ENCODE measurements around the gene TRIM28. TPM values are rescaled to one million over a fixed set of nuclear protein-coding genes. Genes with fewer than 3 reads are reported as not detected.
A peak's percentile ranks its signal among the peaks of the same experiment; 100 is the strongest.

TRIM28 gene
- total and polyA plus RNA-seq, 9 of the 15 experiments (the other 6 are each of a cell fraction or from before 2014, with no cell fraction given) = 12.1 to 797 (median 490) TPM

DNA sequence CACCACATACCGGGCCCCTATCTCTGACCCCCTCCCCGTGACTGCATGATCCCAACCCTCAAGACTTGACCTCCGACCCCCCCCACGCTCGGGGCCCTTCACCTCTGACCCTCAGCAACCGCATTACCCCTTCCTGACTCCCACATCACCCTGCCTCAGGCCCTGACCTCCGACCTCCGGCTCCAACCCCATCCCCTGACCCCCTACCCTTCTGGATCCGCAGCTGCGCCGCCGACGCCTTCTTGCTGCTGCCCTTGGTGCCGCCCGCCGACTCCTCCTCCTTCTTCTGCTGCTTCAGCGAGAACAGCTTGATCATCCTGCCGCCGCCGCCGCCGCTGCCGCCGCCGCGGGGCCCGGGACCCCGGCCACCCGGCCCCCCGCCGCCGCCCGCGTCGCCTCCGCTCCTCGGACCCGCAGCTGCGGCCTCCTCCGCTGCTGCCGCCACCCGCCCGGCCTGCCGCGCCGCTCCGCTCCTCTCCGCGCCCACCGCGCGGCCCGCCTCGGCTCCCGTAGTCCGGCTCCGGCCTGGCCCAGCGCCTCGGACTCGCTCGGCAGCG lies 14.3 kb downstream of the TRIM28 start, which contains the start of gene UBE2M (continued):
- TF ChIP-seq TAF9B (IDR thresholded peaks at IDR 0.05; ENCODE audit: partially characterized antibody) (no peak), ZNF780A (CRISPR knock-in tag; IDR thresholded peaks at IDR 0.05) (no peak), ZNF12 (CRISPR knock-in tag; IDR thresholded peaks at IDR 0.05) (no peak), ELF4 (CRISPR knock-in tag; IDR thresholded peaks at IDR 0.05) (no peak), ZNF436 (CRISPR knock-in tag; IDR thresholded peaks at IDR 0.05) (no peak), NFRKB (IDR thresholded peaks at IDR 0.05; ENCODE audit: low read depth) (peak; percentile 20; the same call in 1 of the 2 replicates), NFE2L1 (tag; IDR thresholded peaks at IDR 0.05; ENCODE audit: borderline replicate concordance, low read depth) (no peak), U2AF2 (optimal IDR thresholded peaks at IDR 0.05; ENCODE audit: low read depth, low read length) (no peak), ZZZ3 (IDR thresholded peaks at IDR 0.05) (no peak), RB1 (IDR thresholded peaks at IDR 0.05; ENCODE audit: low read depth) (no peak), NFE2 (IDR thresholded peaks at IDR 0.05; ENCODE audit: low read depth) (no peak), ILK (tag; IDR thresholded peaks at IDR 0.05; ENCODE audit: borderline replicate concordance, low read depth) (no peak), ILF3 (IDR thresholded peaks at IDR 0.05; ENCODE audit: borderline replicate concordance) (no peak), RBM22 (IDR thresholded peaks at IDR 0.05; ENCODE audit: low read depth, low read length, poor library complexity, severe bottlenecking) (no peak), ZBTB17 (CRISPR knock-in tag; IDR thresholded peaks at IDR 0.05) (no peak), ZNF197 (CRISPR knock-in tag; IDR thresholded peaks at IDR 0.05; ENCODE audit: low read depth) (no peak), ZNF778 (CRISPR knock-in tag; IDR thresholded peaks at IDR 0.05) (no peak), BRF1 (IDR thresholded peaks at IDR 0.05; ENCODE audit: borderline replicate concordance, extremely low read depth, insufficient read length) (no peak), BACH1 (tag; IDR thresholded peaks at IDR 0.05) (no peak), ZNF75A (CRISPR knock-in tag; IDR thresholded peaks at IDR 0.05) (no peak), TCF7L2 (IDR thresholded peaks at IDR 0.05; ENCODE audit: low read depth, low read length) (no peak), ZNF584 (CRISPR knock-in tag; IDR thresholded peaks at IDR 0.05; ENCODE audit: low read depth) (no peak), HSF4 (CRISPR knock-in tag; IDR thresholded peaks at IDR 0.05; ENCODE audit: borderline replicate concordance) (no peak), ZNF253 (CRISPR knock-in tag; conservative IDR thresholded peaks at IDR 0.05) (no peak)
- TF ChIP-seq, protein P1, sequence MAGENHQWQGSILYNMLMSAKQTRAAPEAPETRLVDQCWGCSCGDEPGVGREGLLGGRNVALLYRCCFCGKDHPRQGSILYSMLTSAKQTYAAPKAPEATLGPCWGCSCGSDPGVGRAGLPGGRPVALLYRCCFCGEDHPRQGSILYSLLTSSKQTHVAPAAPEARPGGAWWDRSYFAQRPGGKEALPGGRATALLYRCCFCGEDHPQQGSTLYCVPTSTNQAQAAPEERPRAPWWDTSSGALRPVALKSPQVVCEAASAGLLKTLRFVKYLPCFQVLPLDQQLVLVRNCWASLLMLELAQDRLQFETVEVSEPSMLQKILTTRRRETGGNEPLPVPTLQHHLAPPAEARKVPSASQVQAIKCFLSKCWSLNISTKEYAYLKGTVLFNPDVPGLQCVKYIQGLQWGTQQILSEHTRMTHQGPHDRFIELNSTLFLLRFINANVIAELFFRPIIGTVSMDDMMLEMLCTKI (IDR thresholded peaks at IDR 0.05; ENCODE audit: partially characterized antibody) = no peak
- TF ChIP-seq, protein P2, sequence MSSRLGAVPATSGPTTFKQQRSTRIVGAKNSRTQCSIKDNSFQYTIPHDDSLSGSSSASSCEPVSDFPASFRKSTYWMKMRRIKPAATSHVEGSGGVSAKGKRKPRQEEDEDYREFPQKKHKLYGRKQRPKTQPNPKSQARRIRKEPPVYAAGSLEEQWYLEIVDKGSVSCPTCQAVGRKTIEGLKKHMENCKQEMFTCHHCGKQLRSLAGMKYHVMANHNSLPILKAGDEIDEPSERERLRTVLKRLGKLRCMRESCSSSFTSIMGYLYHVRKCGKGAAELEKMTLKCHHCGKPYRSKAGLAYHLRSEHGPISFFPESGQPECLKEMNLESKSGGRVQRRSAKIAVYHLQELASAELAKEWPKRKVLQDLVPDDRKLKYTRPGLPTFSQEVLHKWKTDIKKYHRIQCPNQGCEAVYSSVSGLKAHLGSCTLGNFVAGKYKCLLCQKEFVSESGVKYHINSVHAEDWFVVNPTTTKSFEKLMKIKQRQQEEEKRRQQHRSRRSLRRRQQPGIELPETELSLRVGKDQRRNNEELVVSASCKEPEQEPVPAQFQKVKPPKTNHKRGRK (tag; IDR thresholded peaks at IDR 0.05) = no peak
- TF ChIP-seq, protein P3, sequence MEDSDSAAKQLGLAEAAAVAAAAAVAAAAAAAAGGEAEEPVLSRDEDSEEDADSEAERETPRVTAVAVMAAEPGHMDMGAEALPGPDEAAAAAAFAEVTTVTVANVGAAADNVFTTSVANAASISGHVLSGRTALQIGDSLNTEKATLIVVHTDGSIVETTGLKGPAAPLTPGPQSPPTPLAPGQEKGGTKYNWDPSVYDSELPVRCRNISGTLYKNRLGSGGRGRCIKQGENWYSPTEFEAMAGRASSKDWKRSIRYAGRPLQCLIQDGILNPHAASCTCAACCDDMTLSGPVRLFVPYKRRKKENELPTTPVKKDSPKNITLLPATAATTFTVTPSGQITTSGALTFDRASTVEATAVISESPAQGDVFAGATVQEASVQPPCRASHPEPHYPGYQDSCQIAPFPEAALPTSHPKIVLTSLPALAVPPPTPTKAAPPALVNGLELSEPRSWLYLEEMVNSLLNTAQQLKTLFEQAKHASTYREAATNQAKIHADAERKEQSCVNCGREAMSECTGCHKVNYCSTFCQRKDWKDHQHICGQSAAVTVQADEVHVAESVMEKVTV (CRISPR knock-in tag; IDR thresholded peaks at IDR 0.05) = 0 out of 2 replicates have a peak, but pooled peaks have one; percentile 28

All from K562 (cell line).